ENCODE measurements around the gene LRFN3.

The LRFN3 gene

DNA sequence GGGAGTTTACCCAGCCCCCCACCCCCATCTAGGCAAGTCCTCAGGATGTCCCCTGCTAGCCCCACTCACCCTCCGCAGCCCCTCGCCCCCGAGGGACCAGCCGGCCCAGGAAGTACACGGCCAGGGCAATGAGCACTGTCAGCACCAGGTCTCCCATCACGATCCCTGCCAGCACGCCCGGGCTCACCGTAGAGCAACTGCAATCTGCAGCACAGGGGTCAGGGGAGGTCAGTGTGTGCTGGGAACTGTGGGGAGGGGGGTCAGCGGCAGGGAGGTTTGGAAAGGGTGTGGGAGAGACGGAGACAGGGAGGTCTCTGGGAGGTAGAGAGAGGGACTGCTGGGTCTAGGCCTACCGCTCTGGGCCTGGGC lies 28.8 kb upstream of the LRFN3 start:
- Histone ChIP-seq H3K27ac (replicated peaks) (peak overlapping the region; percentile 94), H3K27me3 (ENCODE audit: insufficient read depth, poor library complexity, severe bottlenecking) (no peaks in the 10 kb centered on the region), H3K4me3 (replicated peaks; ENCODE audit: insufficient read depth, low read length) (peak overlapping the region; percentile 74)
- no peak for DNase-seq (ENCODE audit: low read depth in 1 of 2, low spot score in 1 of 2)
- TF ChIP-seq SPI1 (IDR thresholded peaks at IDR 0.05; ENCODE audit: borderline replicate concordance, low read depth), result no peak
- TF ChIP-seq POLR2AphosphoS5 (IDR thresholded peaks at IDR 0.05; ENCODE audit: low read depth), result no peak
- TF ChIP-seq, protein P1, sequence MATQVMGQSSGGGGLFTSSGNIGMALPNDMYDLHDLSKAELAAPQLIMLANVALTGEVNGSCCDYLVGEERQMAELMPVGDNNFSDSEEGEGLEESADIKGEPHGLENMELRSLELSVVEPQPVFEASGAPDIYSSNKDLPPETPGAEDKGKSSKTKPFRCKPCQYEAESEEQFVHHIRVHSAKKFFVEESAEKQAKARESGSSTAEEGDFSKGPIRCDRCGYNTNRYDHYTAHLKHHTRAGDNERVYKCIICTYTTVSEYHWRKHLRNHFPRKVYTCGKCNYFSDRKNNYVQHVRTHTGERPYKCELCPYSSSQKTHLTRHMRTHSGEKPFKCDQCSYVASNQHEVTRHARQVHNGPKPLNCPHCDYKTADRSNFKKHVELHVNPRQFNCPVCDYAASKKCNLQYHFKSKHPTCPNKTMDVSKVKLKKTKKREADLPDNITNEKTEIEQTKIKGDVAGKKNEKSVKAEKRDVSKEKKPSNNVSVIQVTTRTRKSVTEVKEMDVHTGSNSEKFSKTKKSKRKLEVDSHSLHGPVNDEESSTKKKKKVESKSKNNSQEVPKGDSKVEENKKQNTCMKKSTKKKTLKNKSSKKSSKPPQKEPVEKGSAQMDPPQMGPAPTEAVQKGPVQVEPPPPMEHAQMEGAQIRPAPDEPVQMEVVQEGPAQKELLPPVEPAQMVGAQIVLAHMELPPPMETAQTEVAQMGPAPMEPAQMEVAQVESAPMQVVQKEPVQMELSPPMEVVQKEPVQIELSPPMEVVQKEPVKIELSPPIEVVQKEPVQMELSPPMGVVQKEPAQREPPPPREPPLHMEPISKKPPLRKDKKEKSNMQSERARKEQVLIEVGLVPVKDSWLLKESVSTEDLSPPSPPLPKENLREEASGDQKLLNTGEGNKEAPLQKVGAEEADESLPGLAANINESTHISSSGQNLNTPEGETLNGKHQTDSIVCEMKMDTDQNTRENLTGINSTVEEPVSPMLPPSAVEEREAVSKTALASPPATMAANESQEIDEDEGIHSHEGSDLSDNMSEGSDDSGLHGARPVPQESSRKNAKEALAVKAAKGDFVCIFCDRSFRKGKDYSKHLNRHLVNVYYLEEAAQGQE (IDR thresholded peaks at IDR 0.05; ENCODE audit: insufficient replicate concordance, low read depth), result no peak
- no peak for TF ChIP-seq GABPA (IDR thresholded peaks at IDR 0.05; ENCODE audit: low read depth)
- TF ChIP-seq, protein P2, sequence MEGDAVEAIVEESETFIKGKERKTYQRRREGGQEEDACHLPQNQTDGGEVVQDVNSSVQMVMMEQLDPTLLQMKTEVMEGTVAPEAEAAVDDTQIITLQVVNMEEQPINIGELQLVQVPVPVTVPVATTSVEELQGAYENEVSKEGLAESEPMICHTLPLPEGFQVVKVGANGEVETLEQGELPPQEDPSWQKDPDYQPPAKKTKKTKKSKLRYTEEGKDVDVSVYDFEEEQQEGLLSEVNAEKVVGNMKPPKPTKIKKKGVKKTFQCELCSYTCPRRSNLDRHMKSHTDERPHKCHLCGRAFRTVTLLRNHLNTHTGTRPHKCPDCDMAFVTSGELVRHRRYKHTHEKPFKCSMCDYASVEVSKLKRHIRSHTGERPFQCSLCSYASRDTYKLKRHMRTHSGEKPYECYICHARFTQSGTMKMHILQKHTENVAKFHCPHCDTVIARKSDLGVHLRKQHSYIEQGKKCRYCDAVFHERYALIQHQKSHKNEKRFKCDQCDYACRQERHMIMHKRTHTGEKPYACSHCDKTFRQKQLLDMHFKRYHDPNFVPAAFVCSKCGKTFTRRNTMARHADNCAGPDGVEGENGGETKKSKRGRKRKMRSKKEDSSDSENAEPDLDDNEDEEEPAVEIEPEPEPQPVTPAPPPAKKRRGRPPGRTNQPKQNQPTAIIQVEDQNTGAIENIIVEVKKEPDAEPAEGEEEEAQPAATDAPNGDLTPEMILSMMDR (IDR thresholded peaks at IDR 0.05; ENCODE audit: insufficient read depth, low read length), result no peak

DNA sequence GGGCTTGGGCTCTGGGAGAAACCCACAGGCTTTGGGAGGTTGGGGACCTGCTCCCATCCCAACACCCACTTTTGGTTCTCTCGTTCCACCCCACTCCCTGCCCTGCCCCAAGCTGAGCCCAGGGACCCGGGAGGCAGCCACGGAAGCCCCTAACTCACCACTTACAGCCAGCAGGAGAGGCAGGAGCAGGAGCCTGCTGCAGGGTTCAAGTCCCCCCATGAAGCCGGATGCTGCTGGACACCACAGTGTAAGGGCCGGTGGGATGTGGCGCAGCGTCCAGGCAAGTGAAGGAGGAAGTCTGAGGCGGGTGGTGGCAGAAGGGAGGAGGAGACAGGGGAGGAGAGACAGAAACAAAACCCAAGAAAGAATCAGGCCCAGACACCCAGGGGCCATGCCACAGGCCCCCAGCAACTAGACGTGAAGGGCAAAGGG lies 28.1 kb upstream of the LRFN3 start, which contains the start of gene TYROBP:
TSS of gene TYROBP (minus strand) at position 286 of the 432 bp plus-strand sequence. CDS start at position 219, 67 bp downstream.
- TF ChIP-seq, protein P1 (IDR thresholded peaks at IDR 0.05; ENCODE audit: insufficient replicate concordance, low read depth), result peak; percentile 44
- TF ChIP-seq POLR2AphosphoS5 (IDR thresholded peaks at IDR 0.05; ENCODE audit: low read depth) (peak; percentile 69), SPI1 (IDR thresholded peaks at IDR 0.05; ENCODE audit: borderline replicate concordance, low read depth) (peak; percentile 70; the same call in 1 of the 2 replicates)
- TF ChIP-seq, protein P2 (IDR thresholded peaks at IDR 0.05; ENCODE audit: insufficient read depth, low read length), result no peak
- Histone ChIP-seq H3K27me3 (ENCODE audit: insufficient read depth, poor library complexity, severe bottlenecking) (no peaks in the 10 kb centered on the region), H3K27ac (replicated peaks) (peak within 1 kb of the TSS; percentile 94), H3K4me3 (replicated peaks; ENCODE audit: insufficient read depth, low read length) (peak within 1 kb of the TSS; percentile 74)
- peak in 1 of 2 experiments; percentile 78 for DNase-seq (ENCODE audit: low read depth in 1 of 2, low spot score in 1 of 2)

DNA sequence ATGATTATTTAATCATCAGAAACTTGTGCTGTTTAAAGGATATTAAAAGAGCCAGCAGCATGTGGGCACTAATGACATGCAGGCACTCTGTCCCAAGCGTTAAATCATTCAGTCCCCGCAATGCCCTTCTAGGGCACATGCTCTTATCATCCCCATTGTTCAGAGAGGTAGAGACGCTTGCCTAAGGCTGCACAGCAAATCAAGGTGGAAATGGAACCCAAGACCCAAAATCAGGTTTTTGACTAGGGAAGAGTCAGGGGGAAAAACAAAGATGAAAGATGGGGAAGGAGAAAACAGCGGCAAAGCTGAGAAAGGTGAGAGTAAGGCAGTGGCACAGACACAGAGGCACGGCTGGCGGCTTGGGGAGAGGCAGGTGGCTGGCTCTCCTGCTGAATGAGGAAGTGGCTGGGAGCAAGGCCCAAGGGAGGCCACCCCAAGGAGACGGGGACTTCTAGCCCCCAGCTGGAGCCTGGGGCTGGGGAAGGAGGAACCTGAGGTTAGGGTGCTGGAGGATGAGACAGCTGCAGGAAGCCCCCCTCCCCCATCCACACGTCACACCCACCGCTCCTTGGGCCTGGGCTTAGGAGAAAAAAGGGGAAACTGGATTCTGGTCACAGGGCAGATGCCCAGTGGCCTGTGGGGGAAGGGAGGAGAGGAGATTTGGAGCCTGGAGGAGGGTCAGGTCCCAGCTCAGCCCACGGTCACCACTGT lies 27.0 kb upstream of the LRFN3 start:
- peak overlapping the region; percentile 94 for H3K27ac ChIP-seq (replicated peaks)
- no peak overlapping the region; the same call in 1 of the 2 replicates for H3K4me3 ChIP-seq (replicated peaks; ENCODE audit: insufficient read depth, low read length)
- peak; percentile 99 to 100 for DNase-seq (ENCODE audit: low read depth in 1 of 2, low spot score in 1 of 2)
- TF ChIP-seq POLR2AphosphoS5 (IDR thresholded peaks at IDR 0.05; ENCODE audit: low read depth) (peak; percentile 100), SPI1 (IDR thresholded peaks at IDR 0.05; ENCODE audit: borderline replicate concordance, low read depth) (peak; percentile 99), GABPA (IDR thresholded peaks at IDR 0.05; ENCODE audit: low read depth) (peak; percentile 26; the same call in 1 of the 2 replicates)
- TF ChIP-seq, protein P2 (IDR thresholded peaks at IDR 0.05; ENCODE audit: insufficient read depth, low read length), result no peak
- TF ChIP-seq, protein P1 (IDR thresholded peaks at IDR 0.05; ENCODE audit: insufficient replicate concordance, low read depth), result no peak
- no peaks in the 10 kb centered on the region for H3K27me3 ChIP-seq (ENCODE audit: insufficient read depth, poor library complexity, severe bottlenecking)
